Measurements from ENCODE around the gene GUK1. TPM values are rescaled to one million over a fixed set of nuclear protein-coding genes. Genes with fewer than 3 reads are reported as not detected.

The GUK1 gene, protein sequence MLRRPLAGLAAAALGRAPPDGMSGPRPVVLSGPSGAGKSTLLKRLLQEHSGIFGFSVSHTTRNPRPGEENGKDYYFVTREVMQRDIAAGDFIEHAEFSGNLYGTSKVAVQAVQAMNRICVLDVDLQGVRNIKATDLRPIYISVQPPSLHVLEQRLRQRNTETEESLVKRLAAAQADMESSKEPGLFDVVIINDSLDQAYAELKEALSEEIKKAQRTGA
- 100 to 1,000 TPM; 219 to 248 (median 242) TPM for total RNA-seq

DNA sequence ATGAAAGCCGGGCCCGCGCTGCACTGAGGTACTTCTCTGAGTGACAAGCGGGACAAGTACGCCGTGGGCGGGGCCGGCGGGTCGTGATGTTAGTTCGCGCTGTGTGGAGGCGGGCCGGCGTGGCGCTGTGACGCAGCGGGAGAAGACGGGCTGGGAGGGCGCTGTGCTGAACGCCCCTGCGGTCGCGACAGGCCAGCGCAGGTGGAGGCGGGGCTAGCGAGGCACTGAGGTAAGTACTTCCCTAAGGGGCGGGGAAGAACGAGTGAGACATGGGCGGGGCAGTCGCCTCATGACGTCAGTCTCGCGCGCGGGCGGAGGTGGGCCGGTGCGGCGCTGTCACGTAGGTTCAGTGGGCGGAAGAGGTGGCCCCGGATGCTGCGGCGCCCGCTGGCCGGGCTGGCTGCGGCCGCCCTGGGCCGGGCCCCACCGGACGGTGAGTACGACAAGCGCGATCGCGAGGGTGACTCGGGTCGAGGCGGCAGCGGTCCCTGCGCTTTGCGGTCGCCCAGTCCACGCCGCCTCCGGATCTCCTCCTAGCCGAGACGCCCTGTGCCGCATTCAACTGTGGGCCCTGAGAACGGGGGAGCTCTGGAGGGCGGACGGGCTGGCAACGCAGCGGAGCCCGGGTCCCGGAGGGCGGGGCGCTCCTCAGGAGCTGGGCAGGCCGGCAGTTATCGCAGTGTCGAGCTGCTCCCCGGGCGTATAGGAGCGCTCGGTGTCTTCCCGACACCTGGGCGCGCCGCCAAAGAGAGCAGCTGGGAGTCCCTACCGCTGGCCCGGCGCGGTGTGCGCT, at the start of gene GUK1:
GUK1 (plus strand) TSS at position 349 of the 793 bp plus-strand sequence; CDS start at position 373, 24 bp downstream.
- ATAC-seq (peak; percentile 94 to 95), DNase-seq (peak; percentile 100)
- Mint-ChIP-seq H3K4me3 (peak within 1 kb of the TSS; percentile 98), H3K4me1 (ENCODE audit: low read depth) (peaks cover 41% of the 10 kb centered on the region), H3K27me3 (ENCODE audit: low read depth) (peaks cover 2% of the 10 kb centered on the region), H3K36me3 (ENCODE audit: insufficient read depth) (no peaks in the 10 kb centered on the region), H3K9me3 (no peaks in the 10 kb centered on the region)

DNA sequence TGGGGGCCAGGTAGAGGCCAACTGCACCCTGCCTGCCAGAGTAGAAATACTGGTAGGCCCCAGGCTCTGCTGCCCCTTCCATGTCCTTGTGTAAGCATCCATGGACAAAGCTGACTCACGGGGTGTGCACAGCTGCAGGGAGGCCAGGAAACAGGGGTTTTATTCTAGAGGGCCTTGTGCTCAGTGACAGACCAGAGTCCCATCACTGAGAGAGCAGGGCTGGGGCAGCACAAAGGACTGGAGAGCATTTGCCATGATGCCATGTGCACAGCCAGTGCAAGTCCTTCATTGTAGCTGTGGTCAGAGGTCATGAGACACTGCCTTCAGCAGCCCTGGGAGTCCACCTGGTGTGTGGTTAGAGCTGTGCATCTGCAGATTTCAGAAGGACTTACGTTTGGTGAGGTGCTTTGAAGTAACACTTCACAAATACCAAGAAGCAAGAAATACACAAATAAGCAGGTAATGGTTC, 49.4 kb upstream of the GUK1 start:
- H3K9me3 Mint-ChIP-seq = peaks cover 8% of the 10 kb centered on the region
- H3K4me1 Mint-ChIP-seq (ENCODE audit: low read depth) = peaks cover 82% of the 10 kb centered on the region
- H3K27me3 Mint-ChIP-seq (ENCODE audit: low read depth) = no peaks in the 10 kb centered on the region
- DNase-seq = peak; percentile 3
- no peak overlapping the region for H3K4me3 Mint-ChIP-seq
- peaks cover 41% of the 10 kb centered on the region for H3K36me3 Mint-ChIP-seq (ENCODE audit: insufficient read depth)
- peak in 1 of 2 donors; percentile 3 for ATAC-seq

DNA sequence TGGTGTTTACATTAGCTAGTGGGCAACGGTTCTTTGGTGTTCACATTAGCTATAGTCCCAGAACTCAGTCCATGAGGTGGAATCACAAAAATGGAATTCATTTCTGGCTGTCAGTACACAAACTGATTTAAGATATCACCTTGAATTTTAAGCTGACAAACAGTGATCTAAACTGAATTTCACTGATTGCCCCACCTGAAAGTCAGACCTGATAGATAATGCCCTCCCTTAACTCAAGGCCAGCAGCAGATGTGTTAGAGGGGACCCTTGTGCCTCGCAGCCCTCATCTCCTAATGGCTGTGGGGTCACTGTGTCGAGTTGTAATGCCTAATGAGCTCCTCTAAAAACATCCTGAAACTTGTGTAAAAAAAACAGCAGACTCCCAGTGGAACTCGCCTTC, 49.0 kb upstream of the GUK1 start:
- Mint-ChIP-seq H3K9me3 (peaks cover 8% of the 10 kb centered on the region), H3K4me3 (no peak overlapping the region)

DNA sequence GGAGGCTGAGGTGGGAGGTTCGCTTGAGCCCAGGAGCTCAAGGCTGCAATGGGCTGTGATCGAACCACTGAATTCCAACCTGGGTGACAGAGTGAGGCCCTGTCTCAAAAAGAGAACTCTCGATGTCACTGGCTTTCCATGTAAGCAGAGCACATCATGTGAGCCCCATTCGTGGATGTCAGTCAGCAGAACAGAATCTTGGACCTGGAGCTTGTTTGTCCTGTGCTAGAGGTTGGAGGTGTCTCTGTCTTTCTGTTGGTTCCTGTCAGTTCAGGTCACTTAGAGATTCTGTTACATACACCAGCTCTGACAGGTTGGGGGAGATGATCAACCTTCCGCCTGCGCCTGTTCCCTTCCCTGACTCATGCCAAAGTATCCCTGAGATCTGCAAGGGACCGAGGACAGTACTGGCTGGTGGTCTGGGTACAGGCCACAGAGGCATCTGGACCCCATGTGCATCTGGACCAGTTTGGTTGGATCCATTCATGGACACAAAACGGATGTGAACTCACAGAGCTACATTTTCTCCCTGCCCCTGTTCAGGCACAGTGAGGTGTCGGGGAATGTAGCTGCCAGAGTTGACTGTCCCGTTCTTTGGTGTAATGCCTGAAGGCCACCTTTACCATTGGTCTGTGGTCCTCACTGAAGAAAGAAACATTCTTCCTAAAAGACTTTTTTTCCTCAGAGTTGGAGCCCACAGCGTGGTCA, 47.6 kb upstream of the GUK1 start:
- peaks cover 8% of the 10 kb centered on the region for H3K9me3 Mint-ChIP-seq
- H3K4me1 Mint-ChIP-seq (ENCODE audit: low read depth) = peaks cover 72% of the 10 kb centered on the region
- DNase-seq = no peak
- no peak overlapping the region for H3K4me3 Mint-ChIP-seq
- no peaks in the 10 kb centered on the region for H3K27me3 Mint-ChIP-seq (ENCODE audit: low read depth)
- peaks cover 42% of the 10 kb centered on the region for H3K36me3 Mint-ChIP-seq (ENCODE audit: insufficient read depth)
- no peak for ATAC-seq

More for the DNA sequence above, 49.0 kb upstream of the GUK1 start:
- DNase-seq (no peak), ATAC-seq (no peak)
- H3K4me1 Mint-ChIP-seq (ENCODE audit: low read depth) = peaks cover 82% of the 10 kb centered on the region
- H3K36me3 Mint-ChIP-seq (ENCODE audit: insufficient read depth) = peaks cover 42% of the 10 kb centered on the region
- H3K27me3 Mint-ChIP-seq (ENCODE audit: low read depth) = no peaks in the 10 kb centered on the region

DNA sequence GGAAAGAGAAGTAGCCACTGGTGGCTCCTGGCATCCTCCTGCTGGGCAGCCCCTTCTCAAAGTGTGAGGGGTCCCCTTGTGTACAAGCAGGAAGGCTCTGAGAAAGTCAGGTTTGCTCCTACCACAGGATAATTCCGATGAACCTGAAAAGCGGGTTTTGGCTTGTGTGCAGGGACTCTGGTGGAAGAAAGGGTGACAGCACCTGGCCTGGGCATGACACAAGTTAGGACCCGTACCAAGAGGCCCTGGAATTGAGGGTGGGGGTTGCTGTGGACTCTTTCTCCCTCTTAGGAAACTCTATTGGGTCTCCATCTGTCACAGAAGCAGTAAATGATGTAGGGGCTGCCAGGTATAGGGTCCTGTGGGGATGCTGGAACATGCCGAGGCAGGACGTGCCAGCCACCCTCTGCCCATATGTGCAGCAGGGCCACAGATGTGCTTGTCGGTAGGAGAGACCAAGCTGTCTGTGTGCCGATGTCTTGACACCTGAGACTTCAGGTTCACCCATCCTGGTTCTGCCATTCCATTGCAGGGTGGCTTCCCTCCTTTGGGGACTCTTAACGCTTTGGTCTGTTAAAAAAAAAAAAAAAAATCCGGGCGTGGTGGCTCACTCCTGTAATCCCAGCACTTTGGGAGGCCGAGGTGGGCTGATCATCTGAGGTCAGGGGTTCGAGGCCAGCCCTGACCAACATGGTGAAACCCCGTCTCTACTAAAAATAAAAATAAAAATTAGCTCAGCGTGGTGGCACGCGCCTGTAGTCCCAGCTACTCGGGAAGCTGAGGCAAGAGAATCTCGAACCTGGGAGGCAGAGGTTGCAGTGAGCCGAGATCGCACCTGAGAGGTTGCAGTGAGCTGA, 46.8 kb upstream of the GUK1 start:
- Mint-ChIP-seq H3K9me3 (peaks cover 8% of the 10 kb centered on the region), H3K36me3 (ENCODE audit: insufficient read depth) (peaks cover 40% of the 10 kb centered on the region), H3K4me3 (no peak overlapping the region), H3K27me3 (ENCODE audit: low read depth) (no peaks in the 10 kb centered on the region), H3K4me1 (ENCODE audit: low read depth) (peaks cover 65% of the 10 kb centered on the region)
- DNase-seq = no peak
- no peak for ATAC-seq

DNA sequence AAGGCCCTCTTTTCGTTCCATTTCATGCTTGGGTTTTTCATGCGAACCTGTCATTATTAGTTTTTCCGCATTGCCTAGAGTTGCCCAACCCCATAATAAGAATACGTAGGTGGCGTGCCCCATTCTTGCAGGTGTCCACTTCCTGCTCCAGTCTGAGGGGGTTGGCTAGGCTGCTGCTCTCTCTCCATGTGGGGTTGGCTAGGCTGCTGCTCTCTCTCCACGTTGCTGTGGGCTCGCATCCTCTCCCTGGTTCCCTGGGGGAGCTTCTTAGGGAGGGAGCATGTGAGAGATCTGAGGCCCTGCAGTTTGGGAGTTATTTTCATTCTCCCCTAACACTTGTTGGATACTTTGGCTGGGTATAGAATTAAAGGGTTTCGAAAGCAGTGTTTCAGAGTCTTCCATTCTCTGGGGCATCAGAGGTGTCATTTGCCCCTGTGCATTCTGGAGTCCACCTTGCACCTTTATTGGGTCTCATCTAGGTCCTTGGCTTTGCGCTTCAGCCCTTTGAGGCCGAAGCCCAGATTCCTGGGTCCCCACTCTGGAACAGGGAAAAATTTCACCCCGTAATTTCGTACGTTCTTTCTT, 45.6 kb upstream of the GUK1 start:
- ATAC-seq (no peak), DNase-seq (no peak)
- Mint-ChIP-seq H3K4me3 (no peak overlapping the region), H3K4me1 (ENCODE audit: low read depth) (peaks cover 52% of the 10 kb centered on the region), H3K36me3 (ENCODE audit: insufficient read depth) (peaks cover 39% of the 10 kb centered on the region), H3K27me3 (ENCODE audit: low read depth) (no peaks in the 10 kb centered on the region), H3K9me3 (peaks cover 8% of the 10 kb centered on the region)

DNA sequence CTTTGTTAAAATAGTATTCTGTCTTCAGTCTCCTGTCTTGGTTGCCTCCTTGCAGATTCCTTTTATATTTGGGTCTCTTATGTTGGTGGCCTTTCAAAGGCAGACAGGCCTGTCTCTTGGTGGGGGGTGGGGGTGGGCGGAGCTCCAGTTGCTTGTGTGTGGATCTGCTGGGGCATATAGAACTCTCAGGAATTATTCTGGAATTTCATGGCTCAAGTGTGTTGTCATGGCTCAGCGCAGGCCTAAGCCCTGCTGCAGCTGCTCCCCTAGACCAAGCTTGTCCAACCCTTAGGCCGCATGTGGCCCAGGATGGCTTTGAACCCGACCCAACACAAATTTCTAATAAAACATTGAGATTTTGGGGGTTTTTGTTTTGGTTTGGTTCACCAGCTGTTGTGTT, 44.9 kb upstream of the GUK1 start:
- H3K36me3 Mint-ChIP-seq (ENCODE audit: insufficient read depth) = peaks cover 42% of the 10 kb centered on the region
- H3K4me3 Mint-ChIP-seq = no peak overlapping the region
- no peak for ATAC-seq
- no peak for DNase-seq
- peaks cover 8% of the 10 kb centered on the region for H3K9me3 Mint-ChIP-seq
- H3K27me3 Mint-ChIP-seq (ENCODE audit: low read depth) = no peaks in the 10 kb centered on the region
- H3K4me1 Mint-ChIP-seq (ENCODE audit: low read depth) = peaks cover 46% of the 10 kb centered on the region

DNA sequence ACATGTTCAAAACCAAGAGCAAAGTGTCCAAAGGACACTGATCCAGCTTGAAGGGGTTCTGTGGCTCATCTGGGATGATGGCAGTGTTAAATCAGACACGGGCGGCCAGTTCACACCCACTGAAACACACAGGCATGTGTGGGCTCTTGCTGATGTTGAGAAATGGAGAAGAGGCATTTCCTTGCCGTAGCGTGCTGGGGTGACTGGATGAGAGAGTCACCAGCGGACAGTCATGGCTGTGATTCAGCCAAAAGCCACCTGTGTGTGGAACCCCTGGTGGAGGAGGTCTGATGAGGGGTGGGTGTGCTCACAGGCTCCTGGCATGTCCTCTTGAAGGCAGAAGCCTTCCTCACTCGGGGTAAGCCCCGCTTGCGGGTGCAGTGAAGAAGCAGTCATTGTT, 44.1 kb upstream of the GUK1 start:
- no peak for DNase-seq
- H3K4me1 Mint-ChIP-seq (ENCODE audit: low read depth) = peaks cover 38% of the 10 kb centered on the region
- no peaks in the 10 kb centered on the region for H3K27me3 Mint-ChIP-seq (ENCODE audit: low read depth)
- ATAC-seq = no peak
- peaks cover 42% of the 10 kb centered on the region for H3K36me3 Mint-ChIP-seq (ENCODE audit: insufficient read depth)
- peaks cover 8% of the 10 kb centered on the region for H3K9me3 Mint-ChIP-seq
- H3K4me3 Mint-ChIP-seq = no peak overlapping the region

DNA sequence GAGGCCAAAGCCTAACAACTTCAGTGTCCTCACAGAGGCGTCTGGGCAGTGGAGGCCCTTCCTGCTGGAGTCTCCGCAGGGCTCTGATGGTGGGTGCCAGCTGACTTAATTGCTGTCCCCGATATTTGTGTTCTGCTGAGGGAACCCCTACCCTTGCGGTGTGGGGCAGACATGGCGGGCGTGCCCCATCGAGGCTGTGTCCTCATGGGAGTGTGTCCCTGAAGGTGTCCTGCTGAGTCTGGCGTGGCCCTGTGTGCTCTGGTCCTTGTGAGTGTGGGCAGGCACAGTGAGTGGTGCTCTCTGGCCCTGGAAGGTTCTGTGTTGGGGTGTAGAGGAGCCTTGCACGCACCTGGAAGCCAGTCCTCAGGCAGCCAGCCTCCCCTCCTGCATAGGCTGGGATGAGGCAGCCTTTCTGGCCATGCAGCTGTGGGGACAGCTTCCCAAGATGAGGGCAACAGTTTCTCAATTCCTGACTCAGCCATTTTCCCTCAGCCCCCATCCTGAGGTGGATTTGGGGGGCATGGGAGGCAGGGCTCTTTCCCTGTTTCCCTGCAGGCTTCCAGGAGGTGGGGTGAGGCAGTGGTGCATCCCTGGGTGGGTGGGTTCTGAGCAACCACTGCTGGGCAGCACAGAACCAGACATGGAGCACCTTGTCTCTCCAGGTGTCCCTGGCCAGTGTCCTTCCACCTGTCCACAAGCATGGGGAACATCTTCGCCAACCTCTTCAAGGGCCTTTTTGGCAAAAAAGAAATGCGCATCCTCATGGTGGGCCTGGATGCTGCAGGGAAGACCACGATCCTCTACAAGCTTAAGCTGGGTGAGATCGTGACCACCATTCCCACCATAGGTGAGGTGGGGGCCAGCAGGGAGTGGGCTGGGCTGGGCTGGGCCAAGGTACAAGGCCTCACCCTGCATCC, 43.4 kb upstream of the GUK1 start:
- Mint-ChIP-seq H3K27me3 (ENCODE audit: low read depth) (no peaks in the 10 kb centered on the region), H3K36me3 (ENCODE audit: insufficient read depth) (peaks cover 42% of the 10 kb centered on the region), H3K4me1 (ENCODE audit: low read depth) (peaks cover 36% of the 10 kb centered on the region), H3K9me3 (peaks cover 8% of the 10 kb centered on the region), H3K4me3 (no peak overlapping the region)
- peak in 1 of 2 donors; percentile 12 for ATAC-seq
- DNase-seq = no peak

DNA sequence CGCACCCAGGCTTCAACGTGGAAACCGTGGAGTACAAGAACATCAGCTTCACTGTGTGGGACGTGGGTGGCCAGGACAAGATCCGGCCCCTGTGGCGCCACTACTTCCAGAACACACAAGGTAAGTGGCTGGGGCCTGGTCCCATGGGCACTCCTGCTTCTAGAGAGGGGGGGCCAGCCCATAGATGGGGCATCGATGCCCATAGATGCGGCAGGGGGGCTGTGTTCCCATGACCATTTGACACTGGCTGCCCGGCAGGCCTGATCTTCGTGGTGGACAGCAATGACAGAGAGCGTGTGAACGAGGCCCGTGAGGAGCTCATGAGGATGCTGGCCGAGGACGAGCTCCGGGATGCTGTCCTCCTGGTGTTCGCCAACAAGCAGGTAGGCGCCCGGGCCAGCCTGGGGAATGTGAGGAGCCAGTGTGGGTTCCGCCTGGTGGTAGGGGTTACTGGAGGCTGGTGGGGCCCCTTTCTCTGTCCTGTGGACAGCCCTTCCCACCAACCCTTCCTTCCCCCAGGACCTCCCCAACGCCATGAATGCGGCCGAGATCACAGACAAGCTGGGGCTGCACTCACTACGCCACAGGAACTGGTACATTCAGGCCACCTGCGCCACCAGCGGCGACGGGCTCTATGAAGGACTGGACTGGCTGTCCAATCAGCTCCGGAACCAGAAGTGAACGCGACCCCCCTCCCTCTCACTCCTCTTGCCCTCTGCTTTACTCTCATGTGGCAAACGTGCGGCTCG, 42.6 kb upstream of the GUK1 start:
- Mint-ChIP-seq H3K4me1 (ENCODE audit: low read depth) (peaks cover 29% of the 10 kb centered on the region), H3K9me3 (peaks cover 8% of the 10 kb centered on the region), H3K27me3 (ENCODE audit: low read depth) (no peaks in the 10 kb centered on the region), H3K4me3 (no peak overlapping the region), H3K36me3 (ENCODE audit: insufficient read depth) (peaks cover 37% of the 10 kb centered on the region)
- no peak for DNase-seq
- no peak for ATAC-seq

DNA sequence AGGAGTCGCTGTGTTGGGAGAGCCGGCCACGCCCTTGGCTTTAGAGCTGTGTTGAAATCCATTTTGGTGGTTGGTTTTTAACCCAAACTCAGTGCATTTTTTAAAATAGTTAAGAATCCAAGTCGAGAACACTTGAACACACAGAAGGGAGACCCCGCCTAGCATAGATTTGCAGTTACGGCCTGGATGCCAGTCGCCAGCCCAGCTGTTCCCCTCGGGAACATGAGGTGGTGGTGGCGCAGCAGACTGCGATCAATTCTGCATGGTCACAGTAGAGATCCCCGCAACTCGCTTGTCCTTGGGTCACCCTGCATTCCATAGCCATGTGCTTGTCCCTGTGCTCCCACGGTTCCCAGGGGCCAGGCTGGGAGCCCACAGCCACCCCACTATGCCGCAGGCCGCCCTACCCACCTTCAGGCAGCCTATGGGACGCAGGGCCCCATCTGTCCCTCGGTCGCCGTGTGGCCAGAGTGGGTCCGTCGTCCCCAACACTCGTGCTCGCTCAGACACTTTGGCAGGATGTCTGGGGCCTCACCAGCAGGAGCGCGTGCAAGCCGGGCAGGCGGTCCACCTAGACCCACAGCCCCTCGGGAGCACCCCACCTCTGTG, 41.7 kb upstream of the GUK1 start:
- Mint-ChIP-seq H3K27me3 (ENCODE audit: low read depth) (no peaks in the 10 kb centered on the region), H3K4me1 (ENCODE audit: low read depth) (peaks cover 28% of the 10 kb centered on the region), H3K36me3 (ENCODE audit: insufficient read depth) (peaks cover 33% of the 10 kb centered on the region), H3K4me3 (no peak overlapping the region), H3K9me3 (peaks cover 8% of the 10 kb centered on the region)
- ATAC-seq (no peak), DNase-seq (no peak)

DNA sequence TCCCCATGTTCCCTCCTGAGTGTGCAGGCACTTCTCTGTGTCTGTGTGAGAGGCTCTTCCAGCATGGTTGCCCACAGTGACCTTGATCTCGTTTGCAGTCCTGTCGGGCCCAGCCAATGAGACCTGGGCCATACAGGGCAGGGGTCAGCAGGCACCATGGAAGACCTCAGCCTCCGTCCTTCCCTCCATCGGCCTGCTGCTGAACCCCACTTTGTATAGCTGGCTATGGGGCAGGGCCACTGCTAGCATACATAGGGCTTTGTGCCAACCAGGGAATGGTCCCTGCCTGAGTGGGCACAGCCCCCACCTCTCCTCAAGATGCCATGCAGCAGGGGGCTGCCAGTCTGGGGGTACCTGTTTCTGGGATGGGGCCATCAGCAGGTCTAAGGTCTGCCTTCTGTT, 40.7 kb upstream of the GUK1 start:
- Mint-ChIP-seq H3K9me3 (peaks cover 8% of the 10 kb centered on the region), H3K4me3 (no peak overlapping the region), H3K36me3 (ENCODE audit: insufficient read depth) (peaks cover 30% of the 10 kb centered on the region), H3K27me3 (ENCODE audit: low read depth) (no peaks in the 10 kb centered on the region), H3K4me1 (ENCODE audit: low read depth) (peaks cover 32% of the 10 kb centered on the region)
- ATAC-seq (no peak), DNase-seq (no peak)
